Esophagus squamous epithelium (tissue), 4 donors: ENCODE measurements around the gene PTPN5.

Experiments used
- POLR2A ChIP-seq, 4 donors: fragments of 450-650 bp; IDR thresholded peaks; one replicate each; pipeline ENCODE4 v1.6.1; 2017; ENCODE audit warnings: antibody characterized with exemption in 4 of 4, mild to moderate bottlenecking in 4 of 4, moderate library complexity in 3 of 4
- TF ChIP-seq, protein P1 (sequence below), 6 experiments: fragments of 450-650 bp in 4 of 6; fragments of 200-600 bp in 2 of 6; sonication (generic) in 2 of 6; IDR thresholded peaks; one replicate each; pipeline ENCODE4 v1.5.1; 2016 to 2019; ENCODE audit warnings: antibody characterized with exemption in 6 of 6, mild to moderate bottlenecking in 4 of 6, moderate library complexity in 4 of 6

DNA sequence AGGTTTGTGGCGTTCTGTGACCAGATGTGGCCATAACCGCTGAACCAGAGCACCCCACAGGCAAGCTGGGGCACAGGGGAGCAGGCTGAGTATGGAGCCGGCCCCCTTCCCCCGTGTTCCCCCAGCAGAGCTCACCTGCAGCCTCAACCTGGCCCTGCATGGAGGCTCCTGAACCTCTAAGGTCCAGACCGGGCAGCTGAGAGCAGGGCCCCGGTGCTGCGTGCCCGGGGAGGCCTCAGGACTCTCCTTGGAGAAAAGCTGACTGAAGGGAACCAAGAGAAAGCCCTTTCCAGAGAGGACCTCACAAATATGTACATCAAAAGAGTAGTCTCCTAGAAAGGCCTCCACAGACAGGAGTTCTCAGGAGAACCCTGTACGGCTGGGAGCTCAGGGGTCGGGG is 48.2 kb downstream of the PTPN5 start:
- TF ChIP-seq, protein P1, sequence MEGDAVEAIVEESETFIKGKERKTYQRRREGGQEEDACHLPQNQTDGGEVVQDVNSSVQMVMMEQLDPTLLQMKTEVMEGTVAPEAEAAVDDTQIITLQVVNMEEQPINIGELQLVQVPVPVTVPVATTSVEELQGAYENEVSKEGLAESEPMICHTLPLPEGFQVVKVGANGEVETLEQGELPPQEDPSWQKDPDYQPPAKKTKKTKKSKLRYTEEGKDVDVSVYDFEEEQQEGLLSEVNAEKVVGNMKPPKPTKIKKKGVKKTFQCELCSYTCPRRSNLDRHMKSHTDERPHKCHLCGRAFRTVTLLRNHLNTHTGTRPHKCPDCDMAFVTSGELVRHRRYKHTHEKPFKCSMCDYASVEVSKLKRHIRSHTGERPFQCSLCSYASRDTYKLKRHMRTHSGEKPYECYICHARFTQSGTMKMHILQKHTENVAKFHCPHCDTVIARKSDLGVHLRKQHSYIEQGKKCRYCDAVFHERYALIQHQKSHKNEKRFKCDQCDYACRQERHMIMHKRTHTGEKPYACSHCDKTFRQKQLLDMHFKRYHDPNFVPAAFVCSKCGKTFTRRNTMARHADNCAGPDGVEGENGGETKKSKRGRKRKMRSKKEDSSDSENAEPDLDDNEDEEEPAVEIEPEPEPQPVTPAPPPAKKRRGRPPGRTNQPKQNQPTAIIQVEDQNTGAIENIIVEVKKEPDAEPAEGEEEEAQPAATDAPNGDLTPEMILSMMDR (IDR thresholded peaks at IDR 0.05), result no peak
- no peak for TF ChIP-seq POLR2A (IDR thresholded peaks at IDR 0.05)
